ENCODE measurements around the gene ZBTB33.

The ZBTB33 gene

GRCh38 chrX:120305531-120306141 lies 55.0 kb downstream of the ZBTB33 start:
- Mint-ChIP-seq H3K4me1 (peaks cover 36% of the 10 kb centered on the region), H3K36me3 (ENCODE audit: low read depth) (no peaks in the 10 kb centered on the region), H3K9me3 (peaks cover 29% of the 10 kb centered on the region), H3K4me3 (no peak overlapping the region), H3K27me3 (ENCODE audit: low read depth, poor library complexity) (peaks cover 73% of the 10 kb centered on the region), H3K27ac (no peak overlapping the region)
- no peak for TF ChIP-seq CTCF (IDR thresholded peaks at IDR 0.05)
- peak; percentile 20 for DNase-seq

GRCh38 chrX:120306630-120307029 lies 56.0 kb downstream of the ZBTB33 start:
- H3K27ac Mint-ChIP-seq, result no peak overlapping the region
- TF ChIP-seq CTCF (IDR thresholded peaks at IDR 0.05), result no peak
- DNase-seq, result no peak
- H3K9me3 Mint-ChIP-seq, result peaks cover 29% of the 10 kb centered on the region
- no peaks in the 10 kb centered on the region for H3K36me3 Mint-ChIP-seq (ENCODE audit: low read depth)
- no peak overlapping the region for H3K4me3 Mint-ChIP-seq
- H3K4me1 Mint-ChIP-seq, result peaks cover 36% of the 10 kb centered on the region
- H3K27me3 Mint-ChIP-seq (ENCODE audit: low read depth, poor library complexity), result peaks cover 76% of the 10 kb centered on the region
